Measurements from ENCODE around the gene RDH12. TPM values are rescaled to one million over a fixed set of nuclear protein-coding genes. Genes with fewer than 3 reads are reported as not detected.
"Not testable (repeated sequence)": the region's sequence is repeated elsewhere in the genome, so short reads cannot be mapped to it uniquely, and the experiment has no call there.

RDH12 gene
- total RNA-seq = not detected

DNA sequence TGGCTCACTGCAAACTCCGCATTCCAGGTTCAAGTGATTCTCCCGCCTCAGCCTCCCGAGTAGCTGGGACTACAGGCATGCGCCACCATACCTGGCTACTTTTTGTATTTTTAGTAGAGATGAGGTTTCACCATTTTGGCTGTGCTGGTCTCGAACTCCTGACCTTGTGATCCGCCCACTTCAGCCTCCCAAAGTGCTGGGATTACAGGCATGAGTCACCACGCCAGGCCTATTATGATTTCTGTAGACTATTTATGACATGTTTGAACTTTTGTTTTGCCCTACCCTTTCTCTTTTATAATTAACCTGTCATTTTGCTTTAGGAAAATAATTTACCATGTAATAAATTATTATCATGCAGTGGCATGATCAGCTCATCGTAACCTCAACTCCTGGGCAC is at the start of gene RDH12:
TSS of gene RDH12 (plus strand) at position 395 of the 400 bp plus-strand sequence. CDS start 20,757 bp downstream, outside the sequence.
- H3K36me3 Mint-ChIP-seq (ENCODE audit: low read depth); H3K9me3 Mint-ChIP-seq; H3K4me3 Mint-ChIP-seq; ATAC-seq (replicated peaks); H3K27me3 Mint-ChIP-seq; H3K4me1 Mint-ChIP-seq; H3K27ac Mint-ChIP-seq: not testable (repeated sequence)

DNA sequence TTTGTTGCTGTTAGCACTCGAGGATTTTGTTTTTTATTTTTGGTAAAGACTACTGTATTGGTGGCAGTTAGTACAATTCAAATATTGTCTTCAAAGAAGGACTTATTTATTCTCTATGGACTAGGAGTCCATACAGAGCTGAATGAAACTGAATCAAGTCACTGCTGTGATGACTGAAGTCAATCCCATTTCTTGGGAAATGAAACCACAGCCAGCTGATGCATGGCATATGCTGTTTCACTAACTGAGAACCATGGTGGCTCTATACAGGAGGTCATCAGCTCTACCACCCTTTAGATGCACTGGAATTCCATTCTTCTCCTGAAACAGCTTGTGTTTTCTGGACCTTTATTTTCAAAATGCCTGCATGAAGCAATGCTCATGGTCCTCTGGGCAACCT is 49.5 kb upstream of the RDH12 start:
- ATAC-seq (replicated peaks) = peak; percentile 54
- H3K36me3 Mint-ChIP-seq (ENCODE audit: low read depth) = peaks cover 100% of the 10 kb centered on the region
- H3K4me3 Mint-ChIP-seq = no peak overlapping the region
- H3K27me3 Mint-ChIP-seq = no peaks in the 10 kb centered on the region
- H3K27ac Mint-ChIP-seq = peak overlapping the region; percentile 12
- H3K9me3 Mint-ChIP-seq = no peaks in the 10 kb centered on the region
- no peaks in the 10 kb centered on the region for H3K4me1 Mint-ChIP-seq

- Mint-ChIP-seq H3K36me3 (ENCODE audit: low read depth) (peaks cover 100% of the 10 kb centered on the region), H3K4me1 (no peaks in the 10 kb centered on the region), H3K4me3 (no peak overlapping the region), H3K27me3 (no peaks in the 10 kb centered on the region), H3K27ac (no peak overlapping the region), H3K9me3 (no peaks in the 10 kb centered on the region)
- no peak for ATAC-seq (replicated peaks)
These were observed 47.9 kb upstream of the RDH12 start for GRCh38 chr14:67653651-67654280.

GRCh38 chr14:67663633-67664032 is 38.1 kb upstream of the RDH12 start:
- Mint-ChIP-seq H3K4me3 (no peak overlapping the region), H3K27ac (peak overlapping the region; percentile 82), H3K27me3 (no peaks in the 10 kb centered on the region), H3K9me3 (no peaks in the 10 kb centered on the region), H3K36me3 (ENCODE audit: low read depth) (peaks cover 42% of the 10 kb centered on the region), H3K4me1 (peaks cover 28% of the 10 kb centered on the region)
- no peak for ATAC-seq (replicated peaks)

DNA sequence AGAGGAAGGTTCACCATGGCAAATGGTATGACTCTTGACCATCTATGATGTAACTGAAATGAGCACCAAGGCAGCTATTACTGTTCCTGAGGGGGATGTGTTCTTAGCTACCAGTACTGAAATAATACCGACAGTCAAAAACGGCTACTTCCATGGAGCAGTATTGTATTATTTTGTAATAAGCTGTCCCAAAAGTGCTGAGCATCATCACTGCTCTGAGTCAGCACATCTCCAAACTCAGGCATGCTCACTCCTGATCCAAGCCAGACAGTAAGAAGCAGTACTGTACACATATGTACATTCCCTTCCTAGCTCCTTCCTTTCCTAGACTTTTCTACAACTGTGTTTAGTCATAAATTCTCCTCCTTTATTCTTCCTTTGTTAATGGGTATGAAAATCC is 35.8 kb upstream of the RDH12 start:
- H3K4me3 Mint-ChIP-seq = peak overlapping the region; percentile 38
- H3K9me3 Mint-ChIP-seq = no peaks in the 10 kb centered on the region
- H3K27me3 Mint-ChIP-seq = no peaks in the 10 kb centered on the region
- H3K4me1 Mint-ChIP-seq = peaks cover 35% of the 10 kb centered on the region
- peak overlapping the region; percentile 87 for H3K27ac Mint-ChIP-seq
- peaks cover 19% of the 10 kb centered on the region for H3K36me3 Mint-ChIP-seq (ENCODE audit: low read depth)
- peak; percentile 25 for ATAC-seq (replicated peaks)

DNA sequence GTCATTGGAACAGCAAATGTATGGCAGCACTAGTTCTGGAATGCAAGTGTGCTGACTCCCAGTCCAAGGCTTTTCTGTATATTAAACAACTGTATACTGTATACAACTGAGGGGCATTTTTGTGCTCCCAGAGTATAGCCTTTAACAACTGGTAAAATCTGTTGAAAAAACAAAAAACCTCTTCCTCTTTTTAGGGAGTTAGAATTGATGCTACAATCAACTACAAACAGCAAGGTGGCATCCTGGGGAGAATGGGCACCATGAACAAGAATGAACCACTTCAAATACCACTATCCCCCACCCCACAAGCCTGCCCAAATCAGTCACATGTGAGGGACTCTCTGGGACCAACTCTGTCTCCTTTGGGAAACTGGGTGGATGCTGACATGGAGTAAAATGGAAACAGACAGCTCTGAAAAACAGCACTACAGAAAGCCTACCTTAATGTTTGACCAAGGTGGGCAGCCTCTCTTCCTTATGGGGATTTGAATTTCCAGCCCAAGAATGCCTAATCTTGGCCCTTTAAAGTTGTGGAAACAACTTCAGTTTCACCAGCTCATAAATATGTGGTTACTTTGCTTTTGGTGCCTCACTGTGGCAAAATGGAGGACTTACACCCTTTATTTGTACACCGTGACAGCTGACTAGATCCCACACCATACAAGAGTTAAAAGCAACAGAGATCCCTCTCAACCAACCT is 34.8 kb upstream of the RDH12 start:
- peak; percentile 82 for ATAC-seq (replicated peaks)
- Mint-ChIP-seq H3K4me1 (peaks cover 35% of the 10 kb centered on the region), H3K36me3 (ENCODE audit: low read depth) (peaks cover 12% of the 10 kb centered on the region), H3K27ac (peak overlapping the region; percentile 87), H3K9me3 (no peaks in the 10 kb centered on the region), H3K4me3 (peak overlapping the region; percentile 38), H3K27me3 (no peaks in the 10 kb centered on the region)

DNA sequence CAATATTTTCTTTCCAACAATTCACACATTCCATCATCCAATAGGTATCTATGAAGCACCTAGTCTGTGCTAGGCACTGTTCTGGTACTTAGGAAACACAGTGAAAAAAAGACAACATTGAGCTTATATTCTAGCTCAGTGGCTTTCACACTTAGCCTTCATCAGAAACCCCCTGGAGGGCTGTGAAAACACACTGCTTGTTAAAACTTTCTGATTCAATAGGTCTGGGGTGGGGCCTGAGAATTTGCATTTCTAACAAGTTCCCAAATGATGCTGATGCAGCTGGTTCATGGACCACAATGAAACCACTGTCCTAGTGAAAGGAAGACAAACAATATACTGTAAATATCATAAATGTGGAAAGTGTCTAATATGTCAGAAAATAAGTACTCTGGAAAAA is 33.1 kb upstream of the RDH12 start:
- peak overlapping the region; percentile 15 for H3K27ac Mint-ChIP-seq
- no peak overlapping the region for H3K4me3 Mint-ChIP-seq
- ATAC-seq (replicated peaks) = peak; percentile 69
- no peaks in the 10 kb centered on the region for H3K27me3 Mint-ChIP-seq
- no peaks in the 10 kb centered on the region for H3K9me3 Mint-ChIP-seq
- H3K36me3 Mint-ChIP-seq (ENCODE audit: low read depth) = no peaks in the 10 kb centered on the region
- H3K4me1 Mint-ChIP-seq = peaks cover 42% of the 10 kb centered on the region

DNA sequence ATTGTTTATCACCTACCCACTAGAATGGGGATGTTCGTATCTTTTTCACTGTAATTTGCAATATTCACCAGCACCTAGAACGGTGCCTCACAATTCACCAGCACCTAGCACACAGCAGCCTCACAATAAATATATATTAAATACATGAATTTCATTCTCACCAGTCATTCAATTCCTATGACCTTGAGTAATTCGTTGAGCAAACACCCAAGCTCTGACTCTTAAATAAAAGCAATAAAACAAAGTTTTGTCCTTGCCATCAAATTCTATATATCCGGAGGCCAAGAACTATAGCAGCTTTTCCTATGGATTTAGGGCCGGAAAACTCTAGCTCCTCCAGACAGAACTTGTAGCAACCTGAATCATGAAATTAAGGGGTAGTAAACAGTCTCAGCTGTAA is 28.2 kb upstream of the RDH12 start:
- peak overlapping the region; percentile 84 for H3K27ac Mint-ChIP-seq
- H3K4me1 Mint-ChIP-seq = peaks cover 20% of the 10 kb centered on the region

GRCh38 chr14:67674139-67674479 is 27.6 kb upstream of the RDH12 start:
- peak overlapping the region; percentile 84 for H3K27ac Mint-ChIP-seq
- peaks cover 23% of the 10 kb centered on the region for H3K36me3 Mint-ChIP-seq (ENCODE audit: low read depth)
- H3K4me1 Mint-ChIP-seq = peaks cover 16% of the 10 kb centered on the region
- H3K4me3 Mint-ChIP-seq = peak overlapping the region; percentile 83
- ATAC-seq (replicated peaks) = peak; percentile 90
- no peaks in the 10 kb centered on the region for H3K27me3 Mint-ChIP-seq
- H3K9me3 Mint-ChIP-seq = no peaks in the 10 kb centered on the region

More for the DNA sequence above, 28.2 kb upstream of the RDH12 start:
- no peak for ATAC-seq (replicated peaks)
- Mint-ChIP-seq H3K27me3 (no peaks in the 10 kb centered on the region), H3K36me3 (ENCODE audit: low read depth) (peaks cover 23% of the 10 kb centered on the region), H3K4me3 (peak overlapping the region; percentile 83), H3K9me3 (no peaks in the 10 kb centered on the region)

GRCh38 chr14:67674480-67675218 is 27.0 kb upstream of the RDH12 start, which contains the start of gene VTI1B:
Gene VTI1B (minus strand): TSS chr14:67674632. CDS start chr14:67674489, 143 bp downstream.
- H3K27ac Mint-ChIP-seq = peak within 1 kb of the TSS; percentile 84
- peak within 1 kb of the TSS; percentile 83 for H3K4me3 Mint-ChIP-seq
- peak; percentile 86 for ATAC-seq (replicated peaks)
- no peaks in the 10 kb centered on the region for H3K9me3 Mint-ChIP-seq
- H3K27me3 Mint-ChIP-seq = no peaks in the 10 kb centered on the region
- peaks cover 25% of the 10 kb centered on the region for H3K36me3 Mint-ChIP-seq (ENCODE audit: low read depth)
- peaks cover 16% of the 10 kb centered on the region for H3K4me1 Mint-ChIP-seq

DNA sequence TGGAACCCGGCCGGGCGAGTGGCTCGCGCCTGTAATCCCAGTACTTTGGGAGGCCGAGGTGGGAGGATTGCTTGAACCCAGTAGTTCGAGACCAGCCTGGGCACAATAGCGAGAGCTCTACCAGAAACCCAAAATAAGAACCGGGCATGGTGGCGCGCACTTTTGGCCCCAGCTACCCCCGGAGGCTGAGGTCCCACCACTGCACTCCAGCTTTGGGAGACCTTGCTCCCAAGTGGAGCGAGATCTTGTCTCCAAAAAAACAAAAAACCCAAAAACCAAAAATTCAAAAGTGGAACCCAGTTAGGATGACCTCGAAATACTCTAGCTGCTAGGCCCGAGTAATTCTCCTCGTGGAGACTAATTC is 26.5 kb upstream of the RDH12 start:
- Mint-ChIP-seq H3K9me3 (no peaks in the 10 kb centered on the region), H3K4me3 (peak overlapping the region; percentile 83), H3K36me3 (ENCODE audit: low read depth) (peaks cover 30% of the 10 kb centered on the region), H3K27ac (peak overlapping the region; percentile 61), H3K4me1 (peaks cover 17% of the 10 kb centered on the region), H3K27me3 (no peaks in the 10 kb centered on the region)
- ATAC-seq (replicated peaks) = no peak

- Mint-ChIP-seq H3K27me3 (no peaks in the 10 kb centered on the region), H3K4me3 (no peak overlapping the region), H3K27ac (no peak overlapping the region), H3K36me3 (ENCODE audit: low read depth) (peaks cover 66% of the 10 kb centered on the region), H3K9me3 (no peaks in the 10 kb centered on the region), H3K4me1 (peaks cover 27% of the 10 kb centered on the region)
- no peak for ATAC-seq (replicated peaks)
These were observed 22.7 kb upstream of the RDH12 start for GRCh38 chr14:67679006-67679405.

DNA sequence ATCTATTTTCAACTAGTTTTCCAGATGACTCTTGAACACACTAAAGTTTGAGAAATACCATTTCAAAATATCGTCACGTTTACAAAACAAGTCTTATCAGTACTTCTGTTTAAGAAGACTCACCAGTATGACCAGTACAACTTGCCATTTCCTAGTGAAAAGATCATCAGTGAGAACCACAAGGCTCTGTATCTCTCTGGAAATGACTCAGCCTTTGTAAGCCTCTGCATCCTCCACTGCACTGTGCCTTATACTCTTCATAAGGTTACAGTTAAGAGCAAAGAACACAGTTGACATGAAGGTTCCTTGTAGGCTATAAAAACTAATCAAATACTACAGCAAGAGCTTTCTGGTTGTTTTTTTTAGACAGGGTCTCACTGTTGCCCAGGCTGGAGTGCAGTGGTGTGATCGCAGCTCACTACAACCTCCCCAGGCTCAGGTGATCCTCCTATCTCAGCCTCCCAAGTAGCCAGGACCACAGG is 21.5 kb upstream of the RDH12 start:
- Mint-ChIP-seq H3K4me3 (peak overlapping the region; percentile 37), H3K4me1 (peaks cover 29% of the 10 kb centered on the region), H3K27me3 (no peaks in the 10 kb centered on the region), H3K9me3 (no peaks in the 10 kb centered on the region), H3K27ac (peak overlapping the region; percentile 80), H3K36me3 (ENCODE audit: low read depth) (peaks cover 77% of the 10 kb centered on the region)
- peak; percentile 100 for ATAC-seq (replicated peaks)

DNA sequence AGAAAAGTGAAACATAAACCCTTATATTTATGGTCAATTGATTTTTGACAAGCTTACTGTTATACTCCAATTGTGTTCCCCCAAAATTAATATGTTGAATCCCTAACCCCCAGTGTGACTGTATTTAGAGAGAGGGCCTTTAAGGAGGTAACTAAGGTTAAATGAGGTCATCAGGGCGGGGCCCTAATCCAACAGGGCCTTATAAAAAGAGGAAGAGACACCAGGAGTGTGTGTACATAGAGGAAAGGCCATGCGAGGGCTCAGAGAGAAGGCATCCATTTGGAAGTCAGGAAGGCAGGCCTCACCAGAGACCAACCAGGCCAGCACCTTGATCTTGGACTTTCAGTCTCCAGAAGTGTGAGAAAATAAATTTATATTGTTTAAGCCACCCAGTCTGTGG is 20.7 kb upstream of the RDH12 start:
- Mint-ChIP-seq H3K4me3 (no peak overlapping the region), H3K27me3 (no peaks in the 10 kb centered on the region), H3K4me1 (peaks cover 29% of the 10 kb centered on the region)

More for the DNA sequence above, 20.7 kb upstream of the RDH12 start:
- H3K27ac Mint-ChIP-seq = peak overlapping the region; percentile 80
- no peak for ATAC-seq (replicated peaks)
- peaks cover 85% of the 10 kb centered on the region for H3K36me3 Mint-ChIP-seq (ENCODE audit: low read depth)
- H3K9me3 Mint-ChIP-seq = no peaks in the 10 kb centered on the region
